Natural killer cell (primary cell): ENCODE results near the gene RETSAT. TPM values are rescaled to one million over a fixed set of nuclear protein-coding genes. Genes with fewer than 3 reads are reported as not detected.

Experiments used
- ATAC-seq, 3 donors: fragments of 150-1000 bp in 2 of 3; fragments of 200-7000 bp in 1 of 3; cut with Tn5 transposase; 1 replicate in 1 of 3; 2 replicates in 2 of 3; pipeline ENCODE4 v1.10.0; 2021; ENCODE audit warnings: mild to moderate bottlenecking in 2 of 3, moderate library complexity in 2 of 3
- DNase-seq, 2 donors: peaks; one replicate each; pipeline versions ENCODE4 v3.0.0 to v3.0.0-alpha.2; 2013 to 2021; ENCODE audit warnings: mixed read lengths in 1 of 2
- H3K27ac ChIP-seq: one replicate; pipeline ENCODE4 v1.5.1; 2013; ENCODE audit warnings: mild to moderate bottlenecking, low read length
- H3K27me3 ChIP-seq: one replicate; pipeline ENCODE4 v1.6.1; 2013; ENCODE audit warnings: low read length; ENCODE audit not compliant: control insufficient read depth, insufficient read depth
- H3K36me3 ChIP-seq: one replicate; pipeline ENCODE4 v1.6.1; 2013; ENCODE audit warnings: low read length; ENCODE audit not compliant: control insufficient read depth, insufficient read depth
- H3K4me1 ChIP-seq: one replicate; pipeline ENCODE4 v1.6.1; 2013; ENCODE audit warnings: low read length; ENCODE audit not compliant: control insufficient read depth, insufficient read depth
- H3K4me3 ChIP-seq: one replicate; pipeline ENCODE4 v1.5.1; 2013; ENCODE audit warnings: low read length
- H3K9me3 ChIP-seq: one replicate; pipeline ENCODE4 v1.6.1; 2013; ENCODE audit warnings: low read length; ENCODE audit not compliant: control insufficient read depth, insufficient read depth
- H3K27ac Mint-ChIP-seq, 2 donors: one replicate each; pipeline ENCODE4 v1.8.0; 2022; ENCODE audit warnings: mild to moderate bottlenecking in 2 of 2, mixed read lengths in 2 of 2, moderate library complexity in 1 of 2
- H3K27me3 Mint-ChIP-seq, 2 donors: one replicate each; pipeline ENCODE4 v1.8.0; 2022; ENCODE audit warnings: low read depth in 2 of 2, mixed read lengths in 2 of 2
- H3K36me3 Mint-ChIP-seq: one replicate; pipeline ENCODE4 v1.8.0; 2022; ENCODE audit warnings: mixed read lengths
- H3K4me1 Mint-ChIP-seq, 2 donors: one replicate each; pipeline ENCODE4 v1.8.0; 2022; ENCODE audit warnings: mixed read lengths in 2 of 2
- H3K4me3 Mint-ChIP-seq: one replicate; pipeline ENCODE4 v1.8.0; 2022; ENCODE audit warnings: mild to moderate bottlenecking, moderate library complexity, mixed read lengths
- H3K9me3 Mint-ChIP-seq, 2 donors: one replicate each; pipeline ENCODE4 v1.8.0; 2022; ENCODE audit warnings: mixed read lengths in 2 of 2
- WGBS: methylation state at CpG from one replicate; pipeline ENCODE4 v1.1.7; 2013; ENCODE audit warnings: missing lambda C conversion rate; ENCODE audit not compliant: insufficient coverage; 5-methylcytosine and 5-hydroxymethylcytosine counted together
- intact Hi-C: fragments of 100-400 bp; cut with micrococcal nuclease; formaldehyde crosslinking; loops from one replicate; pipeline ENCODE4 v1.14.2; 2022
- total RNA-seq, 4 donors: library from RNA; stranded (reverse); fragments of 120-200 nt in 1 of 4; gene quantifications; one replicate each; pipeline versions ENCODE4 v1.2.3 to v1.2.4, GENCODE V29; 2013 to 2022
- TF ChIP-seq, protein P1 (sequence below): fragments of 200-600 bp; IDR thresholded peaks from one replicate; pipeline ENCODE4 v1.8.0; 2022; ENCODE audit warnings: antibody characterized with exemption

RETSAT gene
- total RNA-seq, 3 donors from 2014 or later (not counting 1 experiment from before 2014, with no cell fraction given) = 22.7 to 36.5 (median 33.9) TPM

DNA sequence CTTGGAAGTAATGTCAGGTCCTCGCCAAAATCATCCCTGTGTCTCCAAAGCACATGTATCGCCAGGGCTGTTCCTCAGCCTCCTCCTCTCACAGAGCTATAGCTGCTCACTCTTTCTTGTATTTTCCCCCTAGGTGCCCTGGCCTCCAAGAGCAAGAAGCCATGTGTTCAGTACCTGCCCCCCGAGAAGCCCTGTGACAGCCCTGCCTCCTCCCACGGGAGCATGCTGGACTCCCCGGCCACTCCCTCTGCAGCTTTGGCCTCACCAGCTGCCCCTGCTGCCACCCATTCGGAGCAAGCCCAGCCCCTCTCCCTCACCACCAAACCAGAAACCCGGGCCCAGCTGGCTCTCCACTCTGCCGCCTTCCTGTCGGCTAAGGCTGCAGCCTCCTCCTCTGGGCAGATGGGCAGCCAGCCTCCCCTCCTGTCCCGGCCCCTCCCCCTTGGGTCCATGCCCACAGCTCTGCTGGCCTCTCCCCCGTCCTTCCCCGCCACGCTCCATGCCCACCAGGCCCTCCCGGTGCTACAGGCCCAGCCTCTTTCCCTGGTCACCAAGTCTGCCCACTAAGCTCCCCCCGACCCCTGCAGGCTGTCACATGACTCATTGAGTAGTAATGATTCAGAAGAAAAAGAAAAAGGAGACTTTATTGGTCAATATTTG is 45.3 kb downstream of the RETSAT start:
- Mint-ChIP-seq H3K4me1 (peaks cover 26 to 36% of the 10 kb centered on the region in 2 donors), H3K27me3 (peaks cover 0 to 4% of the 10 kb centered on the region in 2 donors), H3K36me3 (no peaks in the 10 kb centered on the region), H3K27ac (peak overlapping the region; percentile 82 to 87), H3K4me3 (peak overlapping the region; percentile 79), H3K9me3 (no peaks in the 10 kb centered on the region)
- Histone ChIP-seq H3K36me3 (no peaks in the 10 kb centered on the region), H3K9me3 (no peaks in the 10 kb centered on the region), H3K4me1 (peaks cover 34% of the 10 kb centered on the region), H3K27me3 (no peaks in the 10 kb centered on the region), H3K27ac (peak overlapping the region; percentile 0), H3K4me3 (no peak overlapping the region)
- WGBS = 48% methylated on average over 14 of the region's 15 CpGs
- intact Hi-C loops = no loop called here
- peak in 1 of 2 donors; percentile 17 for DNase-seq
- peak; percentile 24 to 52 (median 35) for ATAC-seq
- TF ChIP-seq, protein P1, sequence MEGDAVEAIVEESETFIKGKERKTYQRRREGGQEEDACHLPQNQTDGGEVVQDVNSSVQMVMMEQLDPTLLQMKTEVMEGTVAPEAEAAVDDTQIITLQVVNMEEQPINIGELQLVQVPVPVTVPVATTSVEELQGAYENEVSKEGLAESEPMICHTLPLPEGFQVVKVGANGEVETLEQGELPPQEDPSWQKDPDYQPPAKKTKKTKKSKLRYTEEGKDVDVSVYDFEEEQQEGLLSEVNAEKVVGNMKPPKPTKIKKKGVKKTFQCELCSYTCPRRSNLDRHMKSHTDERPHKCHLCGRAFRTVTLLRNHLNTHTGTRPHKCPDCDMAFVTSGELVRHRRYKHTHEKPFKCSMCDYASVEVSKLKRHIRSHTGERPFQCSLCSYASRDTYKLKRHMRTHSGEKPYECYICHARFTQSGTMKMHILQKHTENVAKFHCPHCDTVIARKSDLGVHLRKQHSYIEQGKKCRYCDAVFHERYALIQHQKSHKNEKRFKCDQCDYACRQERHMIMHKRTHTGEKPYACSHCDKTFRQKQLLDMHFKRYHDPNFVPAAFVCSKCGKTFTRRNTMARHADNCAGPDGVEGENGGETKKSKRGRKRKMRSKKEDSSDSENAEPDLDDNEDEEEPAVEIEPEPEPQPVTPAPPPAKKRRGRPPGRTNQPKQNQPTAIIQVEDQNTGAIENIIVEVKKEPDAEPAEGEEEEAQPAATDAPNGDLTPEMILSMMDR = no peak

DNA sequence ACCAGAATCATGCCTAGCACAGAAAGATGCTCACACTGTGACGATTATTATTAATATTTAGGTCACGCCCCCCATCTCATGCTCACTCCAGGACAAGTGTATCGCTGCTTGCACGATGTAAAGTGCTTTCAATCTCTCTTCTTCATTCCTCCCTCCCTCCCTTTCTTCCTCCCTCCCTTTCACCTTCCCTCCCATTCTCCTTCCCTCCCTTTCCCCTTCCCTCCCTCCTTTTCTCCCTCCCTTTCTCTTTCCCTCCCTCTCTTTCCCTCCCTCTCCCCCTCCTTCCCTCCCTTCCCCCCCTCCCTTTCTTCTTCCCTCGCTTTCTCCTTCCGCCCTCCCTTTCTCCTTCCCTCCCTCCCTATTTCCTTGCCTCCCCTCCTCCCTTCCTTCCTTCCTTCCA is 46.1 kb downstream of the RETSAT start:
- H3K4me3 Mint-ChIP-seq = peak overlapping the region; percentile 35
- TF ChIP-seq, protein P1 = no peak

DNA sequence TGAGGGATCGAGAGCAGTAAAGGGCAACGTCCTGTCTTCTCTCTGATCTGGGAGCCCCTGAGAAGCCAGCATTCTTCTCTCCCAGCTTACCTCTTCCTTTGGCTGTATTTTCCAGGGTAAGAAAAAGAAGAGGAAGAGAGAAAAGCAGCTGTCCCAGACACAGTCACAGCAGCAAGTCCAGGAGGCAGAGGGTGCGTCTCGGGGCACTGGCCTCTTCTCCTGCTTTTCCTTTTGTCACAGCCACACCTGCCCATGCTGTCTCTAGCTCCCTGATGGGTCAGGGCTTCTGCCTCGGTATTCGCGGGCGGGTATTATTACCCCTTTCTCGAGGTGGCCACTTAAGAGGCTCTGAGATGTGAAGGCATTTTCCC is 46.8 kb downstream of the RETSAT start:
- H3K27me3 Mint-ChIP-seq = peaks cover 0 to 4% of the 10 kb centered on the region in 2 donors
- H3K4me1 Mint-ChIP-seq = peaks cover 22 to 36% of the 10 kb centered on the region in 2 donors
- peak overlapping the region; percentile 14 for H3K27ac ChIP-seq
- TF ChIP-seq, protein P1 = no peak
- H3K9me3 ChIP-seq = no peaks in the 10 kb centered on the region
- H3K9me3 Mint-ChIP-seq = no peaks in the 10 kb centered on the region
- H3K4me3 ChIP-seq = no peak overlapping the region
- H3K36me3 ChIP-seq = no peaks in the 10 kb centered on the region
- H3K4me3 Mint-ChIP-seq = no peak overlapping the region
- peaks cover 34% of the 10 kb centered on the region for H3K4me1 ChIP-seq
- H3K36me3 Mint-ChIP-seq = no peaks in the 10 kb centered on the region
- WGBS = 89% methylated on average over 9 of the region's 9 CpGs
- ATAC-seq (no peak), DNase-seq (no peak)
- no peaks in the 10 kb centered on the region for H3K27me3 ChIP-seq
- intact Hi-C loops = no loop called here
- peak overlapping the region in 1 of 2 donors; percentile 75 for H3K27ac Mint-ChIP-seq

More for the DNA sequence above, 46.1 kb downstream of the RETSAT start:
- Mint-ChIP-seq H3K27me3 (peaks cover 0 to 4% of the 10 kb centered on the region in 2 donors), H3K4me1 (peaks cover 22 to 36% of the 10 kb centered on the region in 2 donors), H3K27ac (peak overlapping the region; percentile 82 to 87), H3K9me3 (no peaks in the 10 kb centered on the region), H3K36me3 (no peaks in the 10 kb centered on the region)
- Histone ChIP-seq H3K36me3 (no peaks in the 10 kb centered on the region), H3K4me1 (peaks cover 34% of the 10 kb centered on the region), H3K4me3 (no peak overlapping the region), H3K27ac (no peak overlapping the region), H3K9me3 (no peaks in the 10 kb centered on the region), H3K27me3 (no peaks in the 10 kb centered on the region)
- WGBS = 93% methylated on average over 6 of the region's 6 CpGs
- no peak for DNase-seq
- ATAC-seq = no peak
- intact Hi-C loops = no loop called here
